Fibroblast of mammary gland (primary cell): ENCODE data around the gene FBXO2.

Experiments used
- DNase-seq: peaks from one replicate; pipeline ENCODE4 v3.0.0-alpha.2; 2010; ENCODE audit warnings: low read depth
- H3K4me3 ChIP-seq: 2 replicates; pipeline ENCODE4 v1.5.1; 2011; ENCODE audit warnings: low read depth, mild to moderate bottlenecking, low read length, moderate library complexity; ENCODE audit not compliant: control insufficient read depth
- CTCF ChIP-seq: conservative IDR thresholded peaks from 2 replicates; pipeline ENCODE4 v1.5.1; 2011; ENCODE audit warnings: low read depth, low read length, inconsistent platforms; ENCODE audit not compliant: control insufficient read depth, insufficient read depth

The FBXO2 gene

DNA sequence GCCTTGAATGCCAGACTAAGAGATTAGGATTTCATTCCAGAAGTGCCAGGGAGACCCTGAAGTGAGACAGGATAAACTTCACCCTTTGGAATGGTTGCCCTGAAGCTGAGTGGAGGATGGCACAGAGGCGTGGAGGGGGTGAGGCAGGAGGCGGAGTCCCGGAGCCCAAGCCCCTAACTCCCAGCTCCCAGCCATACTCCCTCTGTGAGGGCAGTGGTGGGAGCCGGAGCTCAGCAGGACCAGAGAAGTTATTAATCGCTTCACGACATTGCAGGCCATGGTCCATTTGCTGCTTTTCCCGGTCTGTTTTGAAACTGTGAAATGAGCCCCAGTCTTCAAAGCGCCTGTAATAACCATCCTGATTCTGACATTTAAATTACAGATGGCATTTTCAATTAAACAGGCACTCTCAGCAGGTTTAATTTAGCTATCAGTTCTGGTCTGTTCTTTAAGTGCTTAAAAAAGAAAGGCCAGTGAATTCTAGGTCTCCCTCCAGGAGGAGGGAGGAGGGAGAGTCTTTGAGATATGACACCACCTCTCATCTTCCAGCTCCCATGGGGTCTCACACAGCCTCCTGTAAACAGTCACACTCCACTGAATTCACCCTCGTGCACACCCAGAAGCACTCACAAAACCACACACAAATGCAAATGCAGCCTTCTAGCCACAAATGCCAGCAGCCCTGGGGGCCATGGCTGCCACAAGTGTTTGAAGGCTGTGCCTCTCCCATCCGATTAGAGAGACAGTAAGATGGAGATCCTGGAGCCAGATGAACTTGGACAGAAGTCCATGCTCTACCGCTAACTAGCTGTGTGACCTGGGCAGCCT lies 19.6 kb downstream of the FBXO2 start:
- DNase-seq = no peak
- no peak overlapping the region for H3K4me3 ChIP-seq
- no peak for TF ChIP-seq CTCF

DNA sequence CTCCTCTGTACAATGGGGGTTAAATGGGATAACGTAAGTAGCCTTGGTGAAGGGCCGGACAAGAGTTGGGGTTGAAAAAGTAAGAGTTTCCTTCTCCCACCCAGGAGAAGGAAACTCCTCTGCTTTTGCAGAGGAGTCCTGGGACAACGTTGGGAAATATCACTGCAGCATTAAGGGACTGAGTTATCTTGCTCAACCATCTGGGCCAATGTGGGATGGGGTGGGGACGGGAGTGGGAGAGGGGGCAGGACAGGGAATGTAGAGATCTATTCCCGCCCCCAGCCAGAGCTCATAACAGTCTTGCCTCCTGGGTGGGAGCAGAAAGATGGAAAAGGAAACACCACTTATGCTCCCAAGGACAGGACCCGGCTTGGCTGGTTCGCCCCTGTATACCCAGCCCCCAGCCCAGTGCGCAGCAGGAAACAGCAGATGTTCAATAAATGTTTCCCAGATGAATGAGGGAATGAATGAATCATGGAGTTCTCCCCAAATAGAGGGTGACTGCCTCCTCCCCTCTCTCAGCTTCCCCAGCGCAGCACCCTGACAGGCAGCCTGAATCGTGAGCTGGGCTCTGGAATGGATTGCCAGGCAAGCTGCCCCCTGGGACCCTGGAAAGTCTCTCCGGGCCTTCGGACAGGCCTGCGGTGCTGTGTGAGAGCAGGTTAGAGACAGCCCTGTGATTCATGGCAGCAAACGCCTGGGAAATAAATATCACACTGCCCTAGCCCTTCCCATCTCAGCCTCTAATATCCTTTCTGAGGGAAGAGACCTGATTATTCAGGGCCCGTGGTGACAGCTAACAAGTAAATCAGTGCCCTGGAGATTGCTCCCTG lies 24.8 kb downstream of the FBXO2 start:
- no peak for TF ChIP-seq CTCF

GRCh38 chr1:11628767-11629166 lies 25.5 kb downstream of the FBXO2 start:
- H3K4me3 ChIP-seq = no peak overlapping the region
- DNase-seq = no peak
- TF ChIP-seq CTCF = no peak

More for the DNA sequence above, 24.8 kb downstream of the FBXO2 start:
- DNase-seq = peak; percentile 25
- no peak overlapping the region for H3K4me3 ChIP-seq

GRCh38 chr1:11626551-11626950 lies 27.7 kb downstream of the FBXO2 start:
- DNase-seq = no peak
- no peak for TF ChIP-seq CTCF

GRCh38 chr1:11623702-11624101 lies 30.5 kb downstream of the FBXO2 start:
- no peak overlapping the region for H3K4me3 ChIP-seq
- no peak for DNase-seq
- no peak for TF ChIP-seq CTCF

More at GRCh38 chr1:11626551-11626950, 27.7 kb downstream of the FBXO2 start:
- no peak overlapping the region for H3K4me3 ChIP-seq

DNA sequence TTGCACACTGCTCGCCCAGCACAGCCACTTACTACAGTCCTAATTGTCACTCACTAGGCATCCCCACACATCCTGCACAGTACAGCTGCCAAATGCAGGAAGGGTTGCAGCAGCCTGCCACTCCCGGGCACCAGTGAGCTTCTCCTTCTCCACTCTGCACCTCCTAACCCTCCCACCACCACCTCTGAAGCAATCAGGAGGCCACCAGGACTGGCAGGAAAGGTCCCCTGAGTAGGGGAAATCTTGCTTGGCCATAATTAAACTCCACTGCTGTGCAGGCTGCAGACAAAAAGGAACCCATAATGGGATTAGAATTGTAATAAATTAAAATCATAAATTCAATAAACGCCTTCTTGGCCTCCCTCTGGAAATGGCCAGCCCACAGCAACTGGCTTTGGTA lies 31.8 kb downstream of the FBXO2 start:
- no peak for DNase-seq
- H3K4me3 ChIP-seq = no peak overlapping the region
- TF ChIP-seq CTCF = no peak
